Osteocyte (in vitro differentiated cells): ENCODE results near the gene SPINK9. TPM values are rescaled to one million over a fixed set of nuclear protein-coding genes. Genes with fewer than 3 reads are reported as not detected.

Source experiments
- DNase-seq: peaks from one replicate; pipeline ENCODE4 v3.0.0; 2021; ENCODE audit warnings: mixed read lengths; ENCODE audit not compliant: unreplicated experiment; ENCODE audit errors: extremely low spot score
- H3K27ac Mint-ChIP-seq: one replicate; pipeline ENCODE4 v1.8.0; 2021; ENCODE audit warnings: mild to moderate bottlenecking, mixed read lengths; ENCODE audit not compliant: unreplicated experiment
- H3K27me3 Mint-ChIP-seq: one replicate; pipeline ENCODE4 v1.8.0; 2021; ENCODE audit warnings: mixed read lengths; ENCODE audit not compliant: unreplicated experiment
- H3K36me3 Mint-ChIP-seq: one replicate; pipeline ENCODE4 v1.8.0; 2021; ENCODE audit warnings: mixed read lengths; ENCODE audit not compliant: unreplicated experiment
- H3K4me1 Mint-ChIP-seq: one replicate; pipeline ENCODE4 v1.8.0; 2021; ENCODE audit warnings: mixed read lengths; ENCODE audit not compliant: unreplicated experiment
- H3K4me3 Mint-ChIP-seq: one replicate; pipeline ENCODE4 v1.8.0; 2021; ENCODE audit warnings: mild to moderate bottlenecking, moderate library complexity, mixed read lengths; ENCODE audit not compliant: unreplicated experiment
- H3K9me3 Mint-ChIP-seq: one replicate; pipeline ENCODE4 v1.8.0; 2021; ENCODE audit warnings: mixed read lengths; ENCODE audit not compliant: unreplicated experiment
- CTCF ChIP-seq: fragments of 200-600 bp; sonication (generic); IDR thresholded peaks from 2 replicates; pipeline ENCODE4 v1.5.0; 2021; ENCODE audit warnings: antibody characterized with exemption, mild to moderate bottlenecking, moderate library complexity
- total RNA-seq: library from RNA; stranded (reverse); gene quantifications from 2 replicates; pipeline ENCODE4 v1.2.1, GENCODE V29; 2021

SPINK9 gene
- total RNA-seq, 1 donor from 2014 or later, result not detected

DNA sequence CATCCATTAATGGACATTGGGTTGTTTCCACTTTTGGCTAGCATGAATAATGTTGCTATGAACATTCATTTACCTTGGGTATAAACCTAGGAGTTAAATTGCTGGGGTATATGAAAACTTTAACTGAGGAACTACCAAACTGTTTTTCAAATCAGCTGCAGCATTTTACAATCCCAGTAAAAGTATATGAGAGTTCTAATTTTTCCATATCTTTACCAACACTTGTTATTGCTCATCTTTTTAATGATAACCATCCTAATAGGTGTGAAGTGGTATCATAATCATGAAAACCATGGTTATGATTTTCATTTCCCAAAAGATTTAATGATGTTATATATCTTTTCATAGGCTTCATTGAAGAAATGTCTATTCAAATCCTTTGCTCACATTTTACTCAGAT is 32.9 kb downstream of the SPINK9 start:
- H3K4me1 Mint-ChIP-seq, result no peaks in the 10 kb centered on the region
- DNase-seq, result no peak
- H3K9me3 Mint-ChIP-seq, result peaks cover 13% of the 10 kb centered on the region
- H3K4me3 Mint-ChIP-seq, result no peak overlapping the region
- H3K36me3 Mint-ChIP-seq, result no peaks in the 10 kb centered on the region
- H3K27ac Mint-ChIP-seq, result no peak overlapping the region
- peaks cover 14% of the 10 kb centered on the region for H3K27me3 Mint-ChIP-seq
- no peak for TF ChIP-seq CTCF

DNA sequence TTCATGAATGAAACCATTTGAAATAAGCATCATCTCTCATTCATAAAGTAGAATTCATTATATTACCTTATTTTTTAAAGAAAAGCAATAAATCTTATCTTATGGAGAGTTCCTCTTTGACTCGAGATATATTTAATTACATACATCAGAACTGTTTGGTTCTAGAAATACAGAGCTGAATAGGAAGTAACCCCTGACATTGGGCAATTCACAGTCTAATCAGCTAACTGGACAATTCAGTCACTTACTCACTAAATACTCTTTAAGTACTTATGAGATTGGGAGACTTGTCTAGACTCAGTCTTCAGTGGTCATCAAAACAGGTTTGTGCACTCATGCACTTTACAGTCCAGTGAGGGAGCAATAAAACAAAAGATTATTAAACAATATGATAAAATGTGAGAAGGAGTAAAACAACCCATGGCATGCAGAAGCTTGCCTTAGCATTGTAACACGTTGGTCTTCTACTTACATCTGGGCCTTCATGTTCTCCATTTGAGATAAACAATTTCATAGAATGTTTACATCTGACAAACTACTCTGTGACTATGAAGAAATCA is 36.9 kb downstream of the SPINK9 start:
- TF ChIP-seq CTCF, result no peak
- no peaks in the 10 kb centered on the region for H3K4me1 Mint-ChIP-seq
- DNase-seq, result no peak
- H3K36me3 Mint-ChIP-seq, result no peaks in the 10 kb centered on the region
- no peak overlapping the region for H3K4me3 Mint-ChIP-seq
- peaks cover 13% of the 10 kb centered on the region for H3K9me3 Mint-ChIP-seq
- H3K27ac Mint-ChIP-seq, result no peak overlapping the region
- peaks cover 4% of the 10 kb centered on the region for H3K27me3 Mint-ChIP-seq

GRCh38 chr5:148372893-148373292 is 37.5 kb downstream of the SPINK9 start:
- peaks cover 3% of the 10 kb centered on the region for H3K27me3 Mint-ChIP-seq
- no peak for DNase-seq
- H3K4me1 Mint-ChIP-seq, result no peaks in the 10 kb centered on the region
- H3K27ac Mint-ChIP-seq, result no peak overlapping the region
- H3K36me3 Mint-ChIP-seq, result no peaks in the 10 kb centered on the region
- peaks cover 12% of the 10 kb centered on the region for H3K9me3 Mint-ChIP-seq
- no peak for TF ChIP-seq CTCF
- H3K4me3 Mint-ChIP-seq, result no peak overlapping the region

GRCh38 chr5:148374690-148375360 is 39.5 kb downstream of the SPINK9 start:
- H3K4me3 Mint-ChIP-seq, result no peak overlapping the region
- H3K27me3 Mint-ChIP-seq, result no peaks in the 10 kb centered on the region
- DNase-seq, result no peak
- no peaks in the 10 kb centered on the region for H3K4me1 Mint-ChIP-seq
- peak; percentile 71 for TF ChIP-seq CTCF
- H3K36me3 Mint-ChIP-seq, result no peaks in the 10 kb centered on the region
- H3K9me3 Mint-ChIP-seq, result no peaks in the 10 kb centered on the region
- no peak overlapping the region for H3K27ac Mint-ChIP-seq

DNA sequence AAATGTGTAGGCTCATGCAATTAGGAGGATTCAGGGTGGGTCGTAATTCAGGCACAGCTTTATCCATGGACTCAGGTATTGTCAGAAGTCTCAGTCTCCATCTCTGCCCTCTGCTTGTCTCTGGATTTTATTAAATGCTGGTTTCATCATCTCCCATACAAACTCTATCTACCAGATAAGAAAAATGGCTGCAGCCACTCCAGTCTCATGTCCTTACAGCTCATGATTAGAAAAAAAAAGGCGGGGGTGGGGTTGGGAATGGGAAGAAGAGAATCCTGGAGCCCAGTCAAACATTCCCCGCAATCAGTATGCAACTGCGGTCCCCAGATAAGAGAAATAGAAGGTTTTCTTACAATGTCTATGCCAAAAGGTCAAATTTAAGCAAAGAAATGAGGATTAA is 40.8 kb downstream of the SPINK9 start:
- TF ChIP-seq CTCF, result no peak
- H3K27ac Mint-ChIP-seq, result no peak overlapping the region
- no peaks in the 10 kb centered on the region for H3K9me3 Mint-ChIP-seq
- no peak for DNase-seq
- H3K36me3 Mint-ChIP-seq, result no peaks in the 10 kb centered on the region
- H3K4me3 Mint-ChIP-seq, result no peak overlapping the region
- H3K27me3 Mint-ChIP-seq, result no peaks in the 10 kb centered on the region
- no peaks in the 10 kb centered on the region for H3K4me1 Mint-ChIP-seq
